ENCODE results near the gene PSMA3. TPM values are rescaled to one million over a fixed set of nuclear protein-coding genes. Genes with fewer than 3 reads are reported as not detected.

PSMA3 gene
- total and polyA plus RNA-seq, 2 of the 8 experiments (the other 6 are each of a cell fraction or from before 2014, with no cell fraction given) = 285 to 507 TPM

GRCh38 chr14:58265401-58265800 lies 20.8 kb downstream of the PSMA3 start:
- Histone ChIP-seq H4K8ac (ENCODE audit: extremely low read depth, insufficient read depth, low read length) (no peak overlapping the region), H2AK5ac (ENCODE audit: low read depth, low read length) (no peak overlapping the region), H4K91ac (replicated peaks; ENCODE audit: insufficient read length, low read length) (no peak overlapping the region), H3K4me1 (replicated peaks in 1 of 4; ENCODE audit: control insufficient read depth in 3 of 4, insufficient read depth in 4 of 4, low read length in 3 of 4) (no peaks in the 10 kb centered on the region), H2AFZ (ENCODE audit: low read length) (no peak overlapping the region), H3K4ac (replicated peaks; ENCODE audit: insufficient read length, low read depth, low read length) (no peak overlapping the region), H2BK20ac (ENCODE audit: low read length) (no peak overlapping the region), H3K36me3 (ENCODE audit: control insufficient read depth in 2 of 4, insufficient read depth in 4 of 4, low read length in 3 of 4) (peaks cover 19 to 96% (median 63%) of the 10 kb centered on the region in 4 experiments), H3K27ac (ENCODE audit: low read depth, low read length) (no peak overlapping the region), H3K56ac (replicated peaks; ENCODE audit: insufficient read length, low read depth, low read length) (no peak overlapping the region), H2BK120ac (replicated peaks; ENCODE audit: low read depth, low read length) (no peak overlapping the region), H2BK15ac (ENCODE audit: low read length) (no peak overlapping the region), H3K23me2 (ENCODE audit: low read depth, low read length) (no peaks in the 10 kb centered on the region), H3K4me3 (ENCODE audit: extremely low read depth in 1 of 4, insufficient read depth in 2 of 4, low read depth in 3 of 4, low read length in 4 of 4) (no peak overlapping the region), H3K23ac (ENCODE audit: insufficient read length) (no peak overlapping the region), H3K14ac (ENCODE audit: insufficient read length) (no peak overlapping the region), H3K9me3 (ENCODE audit: insufficient read depth in 2 of 2, low read depth in 1 of 2, low read length in 1 of 2) (no peaks in the 10 kb centered on the region), H2BK12ac (ENCODE audit: low read depth, low read length) (no peak overlapping the region), H3K79me2 (ENCODE audit: control insufficient read depth in 1 of 2, insufficient read depth in 2 of 2, low read length in 2 of 2) (no peaks in the 10 kb centered on the region), H2BK5ac (ENCODE audit: low read depth, low read length) (no peak overlapping the region), H4K20me1 (replicated peaks in 1 of 2; ENCODE audit: control insufficient read depth in 1 of 2, insufficient read depth in 2 of 2, low read length in 2 of 2) (peaks cover 0 to 3% of the 10 kb centered on the region in 2 experiments), H3K18ac (ENCODE audit: extremely low read depth, low read length) (no peak overlapping the region), H3K27me3 (replicated peaks in 1 of 4; ENCODE audit: control insufficient read depth in 3 of 4, extremely low read depth in 1 of 4, insufficient read depth in 3 of 4, low read length in 3 of 4) (no peaks in the 10 kb centered on the region), H3K79me1 (ENCODE audit: low read depth, low read length) (no peaks in the 10 kb centered on the region; the same call in 1 of the 2 replicates), H3K4me2 (ENCODE audit: insufficient read depth in 1 of 2, low read depth in 2 of 2, low read length in 2 of 2) (no peak overlapping the region), H4K5ac (ENCODE audit: insufficient read length, low read depth, low read length) (no peak overlapping the region), H3K9ac (replicated peaks in 1 of 4; ENCODE audit: extremely low read depth in 1 of 4, low read depth in 3 of 4, low read length in 3 of 4) (no peak overlapping the region)
- POLR2A ChIA-PET (ENCODE audit: partially characterized antibody) = interaction anchor here (1.2 to 4.7 kb wide), 7 partner anchors 9 to 33 kb away, joined by 3 to 25 read pairs (median 6); partner anchors contain the start of genes ARID4A and PSMA3
- FAIRE-seq (no peak), DNase-seq (ENCODE audit: low read depth in 1 of 2, low spot score in 2 of 2) (no peak)
- CTCF ChIA-PET (ENCODE audit: partially characterized antibody) = no interaction called here
- TF ChIP-seq POLR2A (IDR thresholded peaks at IDR 0.05; ENCODE audit: control extremely low read depth in 1 of 2, low read depth in 2 of 2, low read length in 2 of 2) (peak in 1 of 2 experiments; percentile 28; a peak in 2 of 3 replicates), USF2 (IDR thresholded peaks at IDR 0.05; ENCODE audit: low read length) (no peak)
